GM18508 (cell line): ENCODE measurements around the gene GDPD2.

Experiments
- ATAC-seq: cut with Tn5 transposase; IDR thresholded peaks from one replicate; pipeline ENCODE4 v1.9.1; 2021; ENCODE audit warnings: moderate number of reproducible peaks; ENCODE audit not compliant: insufficient read depth, unreplicated experiment

Gene GDPD2

DNA sequence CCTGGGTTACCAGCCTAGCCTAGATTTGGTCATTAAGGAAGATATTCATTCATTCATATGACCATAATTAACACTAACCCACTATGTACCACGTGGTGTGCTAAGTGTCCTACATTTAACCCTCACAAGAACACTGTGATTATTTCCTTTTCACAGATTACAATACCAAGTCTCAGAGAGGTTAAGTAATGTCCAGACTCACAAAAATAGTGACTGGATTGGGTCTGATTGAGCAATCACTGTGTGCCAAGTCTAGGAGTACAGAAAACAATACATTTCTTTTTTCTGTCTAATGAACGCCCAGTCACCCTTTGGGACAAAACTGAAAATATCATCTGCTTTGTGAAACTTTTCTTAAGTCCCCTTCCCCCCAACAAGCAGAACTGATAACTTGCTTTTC, 13.9 kb downstream of the GDPD2 start:
- ATAC-seq = no peak

DNA sequence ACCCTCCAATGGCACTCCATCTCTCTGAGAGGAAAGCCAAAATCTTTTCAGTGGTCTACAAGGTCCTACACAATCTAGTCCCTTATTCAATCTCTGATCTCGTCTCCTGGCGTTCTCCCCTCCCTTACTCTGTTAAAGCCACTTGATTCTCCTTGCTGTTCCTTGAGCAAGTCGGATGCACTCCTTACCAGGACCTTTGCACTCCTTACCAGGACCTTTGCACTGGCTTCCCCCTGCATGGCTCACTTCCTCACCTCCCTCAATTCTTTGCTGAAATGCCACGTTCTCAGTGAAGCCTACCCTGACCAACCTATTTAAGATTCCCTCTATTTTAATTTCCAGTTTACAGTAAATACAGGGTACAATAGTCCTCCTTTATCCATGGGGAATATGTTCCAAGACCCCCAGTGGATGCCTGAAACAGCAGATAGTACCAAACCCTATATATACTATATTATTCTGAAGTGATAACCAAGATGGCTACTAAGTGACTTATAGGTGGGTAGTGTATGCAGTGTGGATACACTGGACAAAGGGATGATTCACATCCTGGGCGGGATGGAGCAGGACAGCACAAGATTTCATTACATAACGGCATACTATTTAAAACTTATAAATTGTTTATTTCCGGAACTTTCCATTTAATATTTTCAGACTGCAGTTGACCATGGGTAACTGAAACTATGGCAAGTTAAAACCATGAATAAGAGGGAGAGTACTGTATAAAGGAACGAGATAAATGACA, 15.0 kb downstream of the GDPD2 start:
- no peak for ATAC-seq

DNA sequence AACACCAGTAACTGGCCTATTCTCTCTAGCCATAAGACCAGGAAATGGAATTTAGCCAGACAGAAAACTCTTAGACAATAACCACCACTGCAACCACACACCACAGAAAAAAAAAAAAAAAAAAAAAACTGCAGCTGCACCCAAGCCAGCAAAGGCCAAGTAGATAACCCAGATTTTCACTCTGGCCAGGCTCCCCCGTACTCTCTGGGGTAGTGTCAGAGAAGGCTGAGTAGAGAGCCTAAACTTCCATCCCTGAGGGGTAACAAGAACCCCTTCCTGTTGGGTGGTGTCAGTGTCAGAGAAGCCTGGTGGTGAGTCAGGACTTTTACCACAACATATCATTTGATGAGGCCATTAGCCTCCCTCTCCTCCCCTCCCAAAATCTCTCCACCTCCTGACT, 15.9 kb downstream of the GDPD2 start:
- no peak for ATAC-seq

DNA sequence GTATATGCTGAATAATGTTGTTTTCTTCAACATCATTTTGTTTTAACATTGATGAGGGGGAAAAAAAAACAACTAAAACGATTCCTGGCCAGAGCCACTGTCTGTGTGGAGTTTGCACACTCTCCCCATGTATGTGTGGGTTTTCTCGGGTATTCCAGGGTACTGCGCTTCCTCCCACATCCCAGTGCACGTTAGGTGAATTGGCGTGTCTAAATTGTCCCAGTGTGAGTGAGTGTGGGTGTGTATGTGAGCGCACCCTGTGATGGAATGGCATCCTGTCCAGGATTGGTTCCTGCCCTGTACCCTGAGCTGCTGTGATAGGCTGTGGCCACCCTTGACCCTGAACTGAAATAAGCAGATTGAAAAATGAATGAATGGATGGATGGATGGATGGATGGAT, 19.1 kb downstream of the GDPD2 start:
- no peak for ATAC-seq

DNA sequence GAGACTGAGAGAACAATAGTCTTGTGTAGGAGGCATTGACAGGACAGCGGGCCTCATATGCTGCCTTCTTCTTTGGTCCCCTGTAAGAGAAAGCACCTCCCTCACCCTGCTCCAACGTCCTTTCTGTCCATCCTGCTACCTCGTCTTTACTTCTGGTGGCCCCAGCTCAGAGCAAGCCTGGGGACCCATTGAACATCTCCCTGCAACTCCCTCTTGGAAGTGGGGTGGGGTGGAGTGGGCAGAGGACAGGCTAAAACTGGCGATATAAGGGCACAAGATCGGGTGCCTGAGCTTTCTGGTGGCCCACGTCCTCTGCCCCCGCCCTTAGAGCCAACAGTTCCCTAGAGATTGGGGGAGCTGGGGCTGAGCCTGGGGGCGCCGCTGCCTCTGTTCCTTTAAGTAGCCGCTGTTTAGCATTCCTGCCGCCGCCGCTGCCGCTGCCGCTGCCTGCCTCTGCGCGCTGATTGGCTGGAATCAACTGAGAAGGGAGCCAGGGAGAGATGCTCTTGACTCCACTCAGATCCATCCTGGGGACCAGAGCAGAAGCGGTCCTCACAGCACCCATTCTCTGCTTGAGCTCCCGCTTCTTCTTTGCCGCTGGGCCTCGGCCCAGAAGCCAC, 21.3 kb downstream of the GDPD2 start, which contains the start of gene DLG3:
DLG3 (plus strand) TSS at position 510 of the 620 bp plus-strand sequence. CDS start 367 bp downstream, outside the sequence.
- ATAC-seq = no peak

DNA sequence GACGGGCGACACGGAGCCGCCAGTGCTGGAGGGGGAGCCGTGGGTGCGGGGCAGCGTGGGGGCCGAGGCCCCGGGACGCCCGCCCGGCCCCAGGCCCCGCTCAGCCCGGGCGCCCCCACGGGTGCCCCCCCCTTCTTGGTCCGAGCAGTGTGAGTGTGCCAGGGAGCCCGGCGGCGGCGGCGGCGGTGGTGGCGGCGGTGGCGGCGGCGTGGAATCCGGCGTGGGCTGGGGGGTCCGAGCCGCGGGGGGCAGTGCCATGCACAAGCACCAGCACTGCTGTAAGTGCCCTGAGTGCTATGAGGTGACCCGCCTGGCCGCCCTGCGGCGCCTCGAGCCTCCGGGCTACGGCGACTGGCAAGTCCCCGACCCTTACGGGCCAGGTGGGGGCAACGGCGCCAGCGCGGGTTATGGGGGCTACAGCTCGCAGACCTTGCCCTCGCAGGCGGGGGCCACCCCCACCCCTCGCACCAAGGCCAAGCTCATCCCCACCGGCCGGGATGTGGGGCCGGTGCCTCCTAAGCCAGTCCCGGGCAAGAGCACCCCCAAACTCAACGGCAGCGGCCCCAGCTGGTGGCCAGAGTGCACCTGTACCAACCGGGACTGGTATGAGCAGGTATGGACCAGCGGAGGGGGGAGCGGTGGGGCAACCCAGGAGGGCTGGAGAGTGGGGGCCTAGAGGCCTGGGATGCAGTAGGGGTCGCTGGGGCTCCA, 22.0 kb downstream of the GDPD2 start:
- ATAC-seq = no peak

DNA sequence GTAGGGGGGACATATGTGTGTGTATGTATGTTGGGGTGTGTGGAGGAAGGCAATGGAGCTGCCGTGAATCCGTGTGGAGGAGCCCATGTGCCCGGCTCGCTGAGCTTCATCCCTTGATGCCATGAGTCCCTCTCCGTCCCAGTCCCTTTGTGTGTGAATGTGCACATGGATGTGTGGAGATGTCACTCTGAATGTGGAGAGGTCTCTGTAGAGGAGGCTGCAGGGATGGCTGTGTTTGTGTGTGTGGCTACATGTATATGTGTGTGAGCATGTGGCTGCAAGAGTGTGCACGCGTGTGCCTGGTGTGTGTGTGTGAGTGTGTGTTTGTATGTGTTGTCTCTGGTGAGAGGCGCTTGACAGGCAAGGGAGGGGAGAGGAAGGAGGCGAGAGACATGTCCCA, 22.8 kb downstream of the GDPD2 start:
- no peak for ATAC-seq

DNA sequence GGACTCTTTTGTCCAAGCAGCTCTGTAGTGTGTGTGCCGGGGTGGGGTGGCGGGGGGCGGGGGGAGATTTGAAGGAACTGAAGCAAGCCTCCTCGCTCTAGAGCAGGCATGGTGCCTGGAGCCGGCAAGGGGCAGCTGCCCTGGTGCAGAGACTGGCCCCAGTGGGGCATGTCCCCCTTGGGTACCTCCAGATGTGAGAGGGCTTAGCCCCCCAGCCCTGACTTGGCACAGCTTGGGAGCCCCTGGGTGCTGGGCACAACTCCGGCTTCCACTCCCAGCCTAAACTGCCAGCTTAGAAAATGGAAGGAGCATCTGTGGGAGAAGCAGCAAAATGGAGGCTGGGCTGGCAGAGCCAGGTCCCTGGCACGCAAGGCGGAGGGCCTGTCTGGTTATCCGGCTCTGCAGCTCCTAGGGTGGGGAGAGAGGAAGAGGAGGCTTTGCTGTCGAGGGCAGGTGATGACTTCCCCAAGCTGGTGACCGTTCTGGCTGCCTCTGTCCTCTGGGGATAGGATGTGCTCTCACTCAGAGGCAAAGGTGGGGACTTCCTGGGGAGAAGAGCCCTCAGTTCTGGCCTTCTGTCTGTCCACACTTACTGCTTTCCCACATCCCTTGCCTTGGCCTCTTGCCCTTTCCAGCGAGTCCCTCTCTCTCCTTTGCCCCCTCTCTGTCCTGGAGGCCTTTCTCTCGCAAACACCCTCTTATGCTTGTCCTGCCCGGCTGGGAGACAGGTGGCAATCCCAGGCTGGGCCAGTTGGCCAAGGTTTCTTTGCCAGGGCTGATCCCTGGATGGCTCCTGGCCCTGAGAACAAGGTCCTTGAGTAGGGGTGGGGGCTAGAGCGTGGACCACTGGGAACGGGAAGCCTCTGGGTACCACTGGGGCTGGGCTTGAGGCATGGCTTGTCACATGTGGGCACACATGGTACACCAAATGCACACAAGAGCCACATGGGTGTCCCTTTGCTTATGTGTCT, 23.6 kb downstream of the GDPD2 start:
- no peak for ATAC-seq

DNA sequence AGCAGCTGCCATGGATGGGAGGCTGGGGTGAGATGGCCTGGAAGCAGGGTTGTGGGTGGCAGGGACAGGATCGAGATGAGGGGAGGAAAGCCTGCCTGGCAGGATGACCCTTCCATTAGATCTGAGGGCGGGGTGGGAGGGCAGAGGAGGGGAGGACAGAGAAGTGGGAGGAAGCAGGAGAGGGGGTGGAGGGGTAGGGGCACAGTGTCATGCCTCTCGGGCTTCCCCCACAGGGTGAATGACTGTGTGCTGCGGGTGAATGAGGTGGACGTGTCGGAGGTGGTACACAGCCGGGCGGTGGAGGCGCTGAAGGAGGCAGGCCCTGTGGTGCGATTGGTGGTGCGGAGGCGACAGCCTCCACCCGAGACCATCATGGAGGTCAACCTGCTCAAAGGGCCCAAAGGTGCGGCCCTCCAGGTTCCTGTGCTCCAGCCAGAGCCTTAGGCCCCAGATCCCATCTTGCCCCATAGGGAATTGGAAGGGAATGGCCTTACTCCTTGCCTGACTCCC, 26.4 kb downstream of the GDPD2 start:
- no peak for ATAC-seq

DNA sequence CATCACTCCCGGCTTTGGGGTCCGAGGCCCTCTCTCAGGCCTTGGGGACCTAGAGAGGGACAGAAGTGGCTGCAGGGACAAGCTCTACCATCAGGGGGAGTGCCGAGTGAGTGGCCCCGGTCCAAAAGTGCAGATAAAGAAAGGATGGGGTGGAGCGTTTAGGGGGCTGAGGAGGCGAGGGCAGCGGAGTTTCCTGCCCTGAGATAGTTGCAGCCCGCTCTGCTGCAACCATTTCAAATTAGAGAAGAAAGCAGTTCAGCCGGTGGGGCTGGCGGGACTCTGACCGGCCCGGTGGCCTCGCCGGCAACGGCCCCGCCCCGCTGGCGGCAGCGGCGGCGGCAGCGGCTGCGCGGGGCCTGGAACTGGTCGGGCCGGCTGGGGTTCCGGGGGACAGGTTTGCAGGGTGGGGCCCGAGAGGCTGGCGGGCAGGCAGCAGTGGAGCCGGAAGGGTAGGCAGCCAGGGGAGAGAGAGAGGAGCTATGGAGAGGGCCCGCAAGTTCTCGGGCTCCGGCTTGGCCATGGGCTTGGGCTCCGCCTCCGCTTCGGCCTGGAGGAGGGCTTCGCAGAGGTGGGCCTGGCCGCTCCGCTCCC, 29.1 kb downstream of the GDPD2 start:
- no peak for ATAC-seq

DNA sequence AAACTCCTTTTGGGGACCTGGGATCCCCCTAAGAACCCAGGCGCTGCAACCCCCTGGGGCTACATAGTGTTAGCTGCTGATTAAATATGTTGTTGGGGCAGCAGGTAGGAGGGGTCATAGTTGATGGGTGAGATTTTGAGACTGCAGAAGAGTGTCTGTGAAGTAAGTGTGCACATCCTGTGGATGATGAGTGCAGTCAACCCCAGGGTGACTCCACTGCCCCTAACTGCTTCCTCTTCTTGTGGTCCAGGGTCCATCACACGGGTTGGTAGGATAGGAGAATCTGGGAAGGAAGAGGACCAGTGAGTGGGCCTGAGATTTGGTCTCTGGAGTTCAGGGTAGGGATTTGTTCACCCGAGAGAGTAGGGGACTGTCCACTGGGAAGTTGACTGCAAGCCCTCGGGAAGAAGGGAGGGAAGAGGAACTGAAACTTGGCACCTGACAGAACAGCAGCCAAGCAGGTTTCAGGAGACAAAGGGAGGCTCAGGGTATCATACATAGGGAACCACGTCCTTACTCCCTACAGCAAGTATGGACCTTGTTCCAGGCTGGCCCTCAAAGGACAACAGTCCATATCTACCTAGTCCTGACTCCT, 30.0 kb downstream of the GDPD2 start:
- ATAC-seq = no peak

DNA sequence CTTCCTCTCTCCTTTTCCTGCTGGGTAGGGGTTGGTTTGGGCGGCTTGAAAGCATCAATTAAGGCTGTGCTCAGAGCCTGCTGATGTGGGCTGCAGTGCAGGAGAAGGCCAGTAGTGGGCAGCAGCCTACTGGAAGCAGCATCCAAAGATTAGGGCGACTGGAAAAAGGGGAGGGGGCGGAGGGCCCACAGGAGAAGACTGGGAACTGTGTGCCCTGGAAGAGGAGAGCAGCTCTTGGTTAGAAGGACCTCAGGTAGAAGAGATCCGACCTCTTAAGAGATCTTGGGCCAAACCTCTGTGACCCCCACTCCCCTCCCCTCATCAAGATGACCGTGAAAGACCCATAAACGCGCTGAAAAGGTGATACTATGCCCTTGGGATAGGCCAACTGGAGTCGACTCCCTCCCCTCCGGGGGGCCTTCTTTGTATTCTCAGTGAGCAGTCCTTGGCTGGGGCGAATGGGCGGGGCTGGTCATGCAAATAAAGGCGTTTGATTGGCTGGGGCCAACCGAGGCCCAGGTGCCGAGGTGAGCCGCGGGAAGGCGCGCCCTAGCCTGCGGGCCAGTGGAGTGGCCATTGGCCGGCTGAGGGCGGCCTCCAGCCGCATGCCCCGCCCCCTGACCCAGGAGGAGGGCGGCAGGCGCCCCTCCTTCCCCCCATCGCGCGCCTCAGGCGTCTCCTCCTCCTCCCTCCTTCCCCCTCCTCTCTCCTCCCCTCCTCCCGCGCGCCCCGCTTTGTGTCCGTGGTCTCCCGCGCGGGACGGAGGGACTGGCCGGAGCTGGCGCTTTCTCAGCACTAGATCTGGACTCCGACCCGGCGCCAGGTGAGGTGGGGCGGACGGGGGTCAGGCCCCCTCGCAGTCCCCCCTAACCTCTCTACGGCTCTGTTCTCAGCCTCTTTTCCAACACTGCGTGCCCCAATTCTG, 31.6 kb downstream of the GDPD2 start:
- ATAC-seq = no peak

DNA sequence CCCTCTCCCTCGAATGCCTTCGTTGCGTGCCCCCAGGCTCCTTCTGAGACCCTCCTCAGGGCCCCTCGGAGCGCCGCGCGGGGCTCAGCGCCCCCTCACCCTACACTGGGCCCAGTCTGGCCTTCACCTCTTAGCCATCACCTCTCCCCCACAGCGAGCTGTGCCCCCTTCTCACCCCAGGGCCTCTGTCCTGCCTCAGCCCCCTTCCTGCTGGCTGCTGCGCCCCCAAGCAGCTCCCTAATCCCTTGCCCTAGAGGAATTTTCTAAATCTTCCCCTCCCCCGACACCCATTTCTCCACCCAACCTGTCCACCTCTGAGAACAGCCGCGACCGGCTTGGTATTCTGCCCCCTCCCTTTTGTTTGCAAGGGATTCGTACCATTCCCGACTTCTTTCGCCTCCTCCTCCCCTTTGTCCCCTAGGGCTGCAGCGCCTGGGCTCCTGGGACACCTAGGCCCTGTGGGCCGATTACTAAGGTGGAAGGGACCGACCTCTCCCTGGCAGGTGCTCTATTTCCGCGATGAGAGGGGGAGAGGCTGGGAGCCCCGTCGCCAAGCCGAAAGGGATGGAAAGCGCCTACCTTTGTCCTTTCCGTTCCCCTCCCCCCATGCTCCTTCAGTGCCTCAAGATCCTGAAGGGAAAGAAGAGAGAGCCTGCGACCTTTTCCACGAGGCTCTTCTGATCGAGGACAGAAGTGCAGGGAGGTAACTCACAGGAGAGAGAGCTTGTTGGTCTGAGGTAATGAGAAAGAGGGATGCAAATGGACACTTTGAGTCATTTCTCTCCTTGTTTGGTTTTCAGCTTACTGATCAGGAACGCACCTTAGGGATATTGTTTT, 32.5 kb downstream of the GDPD2 start:
- no peak for ATAC-seq

DNA sequence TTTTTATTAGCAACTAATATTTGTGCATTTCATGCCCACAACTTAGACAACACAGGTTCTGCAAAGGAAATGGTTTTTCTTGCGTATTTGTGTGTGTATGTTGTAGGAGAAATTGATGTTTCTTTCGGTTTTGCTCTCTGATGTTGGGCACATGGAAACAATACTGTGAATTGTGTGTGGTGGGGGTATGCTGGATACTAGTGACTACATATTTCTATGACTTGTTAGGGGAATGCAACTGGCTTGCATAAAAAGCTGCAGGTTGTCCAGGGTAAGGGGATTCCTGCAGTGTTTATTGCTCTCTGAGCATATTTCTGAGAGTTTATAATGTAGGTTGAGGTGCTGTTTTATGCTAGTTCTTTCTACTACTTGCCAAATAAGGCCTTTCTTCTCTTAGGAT, 33.1 kb downstream of the GDPD2 start:
- ATAC-seq = no peak

DNA sequence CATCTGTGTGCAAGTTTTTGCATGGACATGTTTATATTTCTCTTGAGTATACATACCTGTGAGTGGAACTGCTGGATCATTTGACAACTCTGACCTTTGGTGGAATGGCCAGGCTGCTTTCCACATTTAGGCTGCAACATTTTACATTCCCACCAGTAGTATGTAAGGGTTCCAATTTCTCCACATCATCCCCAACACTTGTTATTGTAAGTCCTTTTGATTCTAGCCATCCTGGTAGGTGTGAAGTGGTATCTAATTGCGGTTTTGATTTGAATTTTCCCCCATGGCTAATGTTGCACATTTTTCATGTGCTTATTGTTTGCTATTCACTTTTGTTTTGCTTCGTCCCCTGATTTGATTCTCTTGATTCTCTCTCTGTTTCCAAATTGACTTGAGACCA, 37.9 kb downstream of the GDPD2 start:
- no peak for ATAC-seq

DNA sequence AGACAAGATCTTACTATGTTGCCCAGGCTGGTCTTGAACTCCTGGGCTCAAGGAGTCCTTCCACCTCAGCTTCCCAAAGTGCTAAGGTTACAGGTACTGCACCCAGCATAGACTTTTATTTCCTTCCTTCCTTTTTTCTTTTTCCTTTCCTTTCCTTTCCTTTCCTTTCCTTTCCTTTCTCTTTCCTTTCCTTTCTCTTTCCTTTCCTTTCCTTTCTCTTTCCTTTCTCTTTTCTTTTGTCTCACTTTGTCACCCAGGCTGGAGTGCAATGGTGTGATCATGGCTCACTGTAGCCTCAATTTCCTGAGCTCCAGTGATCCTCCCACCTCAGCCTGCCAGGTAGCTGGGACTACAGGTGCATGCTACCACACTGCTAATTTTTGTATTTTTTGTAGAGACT, 40.9 kb downstream of the GDPD2 start:
- ATAC-seq = no peak

DNA sequence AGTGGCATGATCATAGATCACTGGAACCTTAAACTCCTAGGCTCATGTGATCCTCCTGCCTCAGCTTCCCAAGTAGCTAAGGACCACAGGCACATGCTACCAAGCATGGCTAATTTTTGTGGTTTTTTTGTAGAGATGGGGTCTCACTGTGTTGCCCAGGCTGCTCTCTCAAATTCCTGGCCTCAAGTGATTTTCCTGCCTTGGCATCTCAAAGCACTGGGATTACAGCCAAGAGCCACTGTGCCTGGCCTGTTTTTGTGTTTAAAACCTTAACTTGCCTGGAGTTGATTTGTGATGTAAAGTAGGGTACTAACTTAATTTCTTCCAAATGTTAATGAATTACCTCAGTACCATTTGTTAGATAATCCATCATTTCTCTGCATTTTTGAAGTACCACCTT, 43.9 kb downstream of the GDPD2 start:
- no peak for ATAC-seq
